H1 (cell line): ENCODE results near the gene GALNT5.

Experiments used
- JUN ChIP-seq: IDR thresholded peaks from 2 replicates; pipeline ENCODE4 v1.6.1; 2011; ENCODE audit warnings: low read depth, mild to moderate bottlenecking, improper control_type of control experiment, low read length
- SP1 ChIP-seq: IDR thresholded peaks from 2 replicates; pipeline ENCODE4 v1.6.1; 2011; ENCODE audit warnings: low read depth, low read length
- TF ChIP-seq, protein P1 (sequence below), 3 experiments: IDR thresholded peaks; 1 replicate in 2 of 3; 2 replicates in 1 of 3; pipeline versions ENCODE4 v1.5.1 to v1.6.1; 2011; ENCODE audit warnings: low read length in 3 of 3, mild to moderate bottlenecking in 3 of 3, inconsistent platforms in 2 of 3, low read depth in 1 of 3, moderate library complexity in 1 of 3; ENCODE audit not compliant: insufficient read depth in 1 of 3; ENCODE audit errors: control extremely low read depth in 1 of 3
- TF ChIP-seq, protein P2 (sequence below): IDR thresholded peaks from 2 replicates; pipeline ENCODE4 v1.6.1; 2012; ENCODE audit warnings: inconsistent platforms

DNA sequence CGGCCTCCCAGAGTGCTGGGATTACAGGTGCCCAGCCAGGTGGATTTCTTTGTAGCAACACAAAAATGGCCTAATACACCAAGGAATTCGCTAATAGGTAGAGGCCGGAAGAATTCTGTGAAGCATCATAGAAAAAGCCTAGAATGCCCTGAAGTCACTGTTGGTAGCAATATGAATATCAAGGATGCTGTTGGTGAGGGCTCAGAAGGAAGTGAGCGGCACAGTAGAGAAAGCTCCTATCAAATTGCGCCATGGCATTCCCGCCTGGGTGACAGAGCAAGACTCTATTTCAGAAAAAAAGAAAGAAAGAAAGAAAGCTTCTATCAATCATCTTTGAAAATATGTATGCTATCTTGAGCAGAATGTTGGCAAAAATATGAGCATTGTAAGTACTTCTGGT lies 23.8 kb downstream of the GALNT5 start:
- TF ChIP-seq SP1 (no peak), JUN (no peak)
- TF ChIP-seq, protein P1, sequence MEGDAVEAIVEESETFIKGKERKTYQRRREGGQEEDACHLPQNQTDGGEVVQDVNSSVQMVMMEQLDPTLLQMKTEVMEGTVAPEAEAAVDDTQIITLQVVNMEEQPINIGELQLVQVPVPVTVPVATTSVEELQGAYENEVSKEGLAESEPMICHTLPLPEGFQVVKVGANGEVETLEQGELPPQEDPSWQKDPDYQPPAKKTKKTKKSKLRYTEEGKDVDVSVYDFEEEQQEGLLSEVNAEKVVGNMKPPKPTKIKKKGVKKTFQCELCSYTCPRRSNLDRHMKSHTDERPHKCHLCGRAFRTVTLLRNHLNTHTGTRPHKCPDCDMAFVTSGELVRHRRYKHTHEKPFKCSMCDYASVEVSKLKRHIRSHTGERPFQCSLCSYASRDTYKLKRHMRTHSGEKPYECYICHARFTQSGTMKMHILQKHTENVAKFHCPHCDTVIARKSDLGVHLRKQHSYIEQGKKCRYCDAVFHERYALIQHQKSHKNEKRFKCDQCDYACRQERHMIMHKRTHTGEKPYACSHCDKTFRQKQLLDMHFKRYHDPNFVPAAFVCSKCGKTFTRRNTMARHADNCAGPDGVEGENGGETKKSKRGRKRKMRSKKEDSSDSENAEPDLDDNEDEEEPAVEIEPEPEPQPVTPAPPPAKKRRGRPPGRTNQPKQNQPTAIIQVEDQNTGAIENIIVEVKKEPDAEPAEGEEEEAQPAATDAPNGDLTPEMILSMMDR (IDR thresholded peaks at IDR 0.05; ENCODE audit: control extremely low read depth in 1 of 3, insufficient read depth in 1 of 3, low read depth in 1 of 3, low read length in 3 of 3) = no peak
- TF ChIP-seq, protein P2, sequence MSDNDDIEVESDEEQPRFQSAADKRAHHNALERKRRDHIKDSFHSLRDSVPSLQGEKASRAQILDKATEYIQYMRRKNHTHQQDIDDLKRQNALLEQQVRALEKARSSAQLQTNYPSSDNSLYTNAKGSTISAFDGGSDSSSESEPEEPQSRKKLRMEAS = no peak
